DOHH2 (cell line): ENCODE measurements around the gene KLHL6.

Experiments used
- H3F3A ChIP-seq: fragments of 200-600 bp; sonication (generic), shearing (Covaris generic); 2 replicates; pipeline ENCODE4 v1.6.0; 2016; ENCODE audit warnings: antibody characterized with exemption, mild to moderate bottlenecking; ENCODE audit not compliant: control insufficient read depth, insufficient read depth
- H3K27ac ChIP-seq: fragments of 200-600 bp; sonication (generic); 2 replicates; pipeline ENCODE4 v1.5.1; 2014; ENCODE audit warnings: low read depth, mild to moderate bottlenecking, low read length, moderate library complexity
- H3K27me3 ChIP-seq: fragments of 200-600 bp; sonication (generic); 2 replicates; pipeline ENCODE4 v1.6.1; 2014; ENCODE audit warnings: mild to moderate bottlenecking, low read length, mixed read lengths; ENCODE audit not compliant: control insufficient read depth
- H3K36me3 ChIP-seq: fragments of 200-600 bp; sonication (generic); 2 replicates; pipeline ENCODE4 v1.6.1; 2014; ENCODE audit warnings: mild to moderate bottlenecking, low read length, moderate library complexity, mixed read lengths; ENCODE audit not compliant: control insufficient read depth
- H3K4me1 ChIP-seq: fragments of 200-600 bp; sonication (generic); 2 replicates; pipeline ENCODE4 v1.6.1; 2014; ENCODE audit warnings: mild to moderate bottlenecking, low read length, mixed read lengths; ENCODE audit not compliant: control insufficient read depth
- H3K4me2 ChIP-seq: fragments of 200-600 bp; sonication (generic); 2 replicates; pipeline ENCODE4 v1.6.0; 2014; ENCODE audit warnings: mild to moderate bottlenecking, low read length, moderate library complexity
- H3K4me3 ChIP-seq: fragments of 200-600 bp; sonication (generic); 2 replicates; pipeline ENCODE4 v1.5.1; 2014; ENCODE audit warnings: mild to moderate bottlenecking, low read length, mixed read lengths
- H3K79me2 ChIP-seq: fragments of 200-600 bp; sonication (generic); 2 replicates; pipeline ENCODE4 v1.6.1; 2014; ENCODE audit warnings: mild to moderate bottlenecking, low read length, mixed read lengths; ENCODE audit not compliant: control insufficient read depth
- H3K9me2 ChIP-seq: fragments of 200-600 bp; sonication (generic); replicated peaks from 2 replicates; pipeline ENCODE4 v1.6.1; 2014; ENCODE audit warnings: mild to moderate bottlenecking, low read length, mixed read lengths; ENCODE audit not compliant: control insufficient read depth
- H3K9me3 ChIP-seq: fragments of 200-600 bp; sonication (generic); 2 replicates; pipeline ENCODE4 v1.6.1; 2014; ENCODE audit warnings: antibody characterized with exemption, low read length, mixed read lengths; ENCODE audit not compliant: control insufficient read depth, insufficient read depth
- H4K20me1 ChIP-seq: fragments of 200-600 bp; sonication (generic); 2 replicates; pipeline ENCODE4 v1.6.0; 2014; ENCODE audit warnings: low read depth, mild to moderate bottlenecking, antibody characterized with exemption, low read length, moderate library complexity; ENCODE audit not compliant: control insufficient read depth, insufficient read depth
- EZH2phosphoT487 ChIP-seq: fragments of 200-600 bp; sonication (generic); IDR thresholded peaks from 2 replicates; pipeline ENCODE4 v1.6.1; 2017; ENCODE audit warnings: borderline replicate concordance, mild to moderate bottlenecking, antibody characterized with exemption, low read length, moderate library complexity, mixed read lengths
- TF ChIP-seq, protein P1 (sequence below): fragments of 200-600 bp; sonication (generic); IDR thresholded peaks from one replicate; pipeline ENCODE4 v1.5.1; 2014; ENCODE audit warnings: antibody characterized with exemption, mild to moderate bottlenecking, low read depth, low read length; ENCODE audit not compliant: poor library complexity, severe bottlenecking

The KLHL6 gene

DNA sequence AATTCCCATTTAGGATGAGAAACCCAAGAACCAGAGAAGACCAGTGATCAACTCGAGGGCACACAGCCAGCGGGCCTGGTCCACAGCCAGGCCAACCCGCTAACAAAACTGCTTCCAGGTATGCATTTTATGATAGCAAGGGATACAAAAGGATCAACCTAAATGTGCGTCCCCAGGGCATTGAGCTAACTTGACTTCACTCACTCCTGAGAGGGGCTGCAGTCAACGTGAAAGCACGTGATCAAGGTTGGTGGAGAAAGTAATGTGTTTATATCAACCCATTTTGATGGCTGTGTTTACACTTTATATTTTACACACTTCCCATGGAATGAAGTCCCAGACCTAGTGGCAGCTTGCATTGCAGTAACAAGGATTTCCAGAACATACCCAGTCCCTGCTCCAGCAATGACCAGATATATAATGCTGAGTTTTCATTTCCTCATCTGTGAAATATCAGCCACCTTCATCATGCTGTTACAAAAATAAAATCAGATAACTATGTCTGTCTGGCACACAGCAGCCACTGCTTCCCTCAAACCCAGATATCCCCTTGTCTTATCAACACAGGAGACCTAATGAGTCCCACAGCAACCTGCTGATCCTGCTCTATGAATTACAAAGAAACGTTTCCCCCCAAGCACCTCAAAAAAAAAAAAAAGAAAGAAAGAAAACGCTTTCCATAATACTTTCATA, 2.0 kb downstream of the KLHL6 start:
- Histone ChIP-seq H3K27me3 (no peaks in the 10 kb centered on the region), H3K9me3 (no peaks in the 10 kb centered on the region), H3K36me3 (peaks cover 56% of the 10 kb centered on the region), H3F3A (peaks cover 24% of the 10 kb centered on the region), H3K4me1 (peaks cover 65% of the 10 kb centered on the region), H3K9me2 (no peaks in the 10 kb centered on the region), H4K20me1 (no peaks in the 10 kb centered on the region), H3K27ac (peak overlapping the region; percentile 88), H3K4me2 (peak overlapping the region; percentile 84), H3K79me2 (peaks cover 80% of the 10 kb centered on the region), H3K4me3 (peak overlapping the region; percentile 82)
- TF ChIP-seq, protein P1, sequence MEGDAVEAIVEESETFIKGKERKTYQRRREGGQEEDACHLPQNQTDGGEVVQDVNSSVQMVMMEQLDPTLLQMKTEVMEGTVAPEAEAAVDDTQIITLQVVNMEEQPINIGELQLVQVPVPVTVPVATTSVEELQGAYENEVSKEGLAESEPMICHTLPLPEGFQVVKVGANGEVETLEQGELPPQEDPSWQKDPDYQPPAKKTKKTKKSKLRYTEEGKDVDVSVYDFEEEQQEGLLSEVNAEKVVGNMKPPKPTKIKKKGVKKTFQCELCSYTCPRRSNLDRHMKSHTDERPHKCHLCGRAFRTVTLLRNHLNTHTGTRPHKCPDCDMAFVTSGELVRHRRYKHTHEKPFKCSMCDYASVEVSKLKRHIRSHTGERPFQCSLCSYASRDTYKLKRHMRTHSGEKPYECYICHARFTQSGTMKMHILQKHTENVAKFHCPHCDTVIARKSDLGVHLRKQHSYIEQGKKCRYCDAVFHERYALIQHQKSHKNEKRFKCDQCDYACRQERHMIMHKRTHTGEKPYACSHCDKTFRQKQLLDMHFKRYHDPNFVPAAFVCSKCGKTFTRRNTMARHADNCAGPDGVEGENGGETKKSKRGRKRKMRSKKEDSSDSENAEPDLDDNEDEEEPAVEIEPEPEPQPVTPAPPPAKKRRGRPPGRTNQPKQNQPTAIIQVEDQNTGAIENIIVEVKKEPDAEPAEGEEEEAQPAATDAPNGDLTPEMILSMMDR: no peak
- TF ChIP-seq EZH2phosphoT487: no peak

DNA sequence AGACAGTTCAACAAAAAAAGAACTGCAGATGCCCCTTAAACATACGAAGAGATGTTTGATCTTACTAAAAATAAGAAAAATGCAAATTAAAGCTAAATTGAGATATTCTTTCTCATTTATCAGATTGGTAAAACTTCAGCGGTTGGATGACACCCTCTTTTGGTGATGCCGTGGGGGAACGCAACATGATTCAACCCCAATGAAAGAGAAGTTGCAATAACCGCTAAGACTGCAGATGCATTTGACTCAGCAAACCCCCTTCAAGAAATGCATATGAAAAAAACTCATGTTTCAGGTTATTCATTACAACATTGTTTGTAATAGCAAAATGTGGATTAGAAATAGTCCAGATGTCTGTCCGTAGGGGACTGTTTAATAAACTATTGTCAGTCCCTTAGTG, 3.6 kb downstream of the KLHL6 start:
- Histone ChIP-seq H3K27me3 (no peaks in the 10 kb centered on the region), H3K4me3 (peak overlapping the region; percentile 82), H4K20me1 (no peaks in the 10 kb centered on the region), H3K9me2 (no peaks in the 10 kb centered on the region), H3K36me3 (peaks cover 72% of the 10 kb centered on the region), H3K27ac (peak overlapping the region; percentile 88), H3K9me3 (no peaks in the 10 kb centered on the region), H3K4me1 (peaks cover 66% of the 10 kb centered on the region), H3K79me2 (peaks cover 96% of the 10 kb centered on the region), H3F3A (peaks cover 29% of the 10 kb centered on the region), H3K4me2 (peak overlapping the region; percentile 84)
- no peak for TF ChIP-seq EZH2phosphoT487
- TF ChIP-seq, protein P1: peak; percentile 23

DNA sequence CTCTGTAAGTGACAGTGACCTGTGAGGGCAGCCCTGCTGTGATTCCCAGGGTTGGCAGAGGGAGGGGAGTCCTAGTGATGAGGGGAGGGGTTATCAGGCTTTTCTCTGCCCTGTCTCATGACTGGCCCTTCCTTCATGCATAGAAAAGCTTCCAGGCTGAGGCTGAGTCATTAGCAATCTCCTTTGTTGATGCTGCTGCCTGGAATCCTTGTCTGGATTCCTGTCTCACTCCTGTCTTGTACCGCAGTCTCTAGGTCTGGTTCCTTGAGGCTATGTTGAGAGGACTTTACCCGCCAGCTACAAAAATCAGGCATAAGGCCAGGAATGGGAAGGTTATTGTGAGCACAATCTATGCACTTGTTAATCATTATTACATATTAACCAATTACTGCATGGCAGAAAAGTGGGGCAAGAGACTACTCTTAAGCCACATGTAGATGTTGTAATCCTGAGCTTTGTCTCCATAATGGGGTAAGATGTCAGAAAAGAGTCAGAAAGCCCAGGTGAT, 7.2 kb downstream of the KLHL6 start:
- Histone ChIP-seq H4K20me1 (peaks cover 15% of the 10 kb centered on the region), H3K27me3 (no peaks in the 10 kb centered on the region), H3K4me1 (peaks cover 89% of the 10 kb centered on the region), H3K9me2 (no peaks in the 10 kb centered on the region), H3K27ac (0 out of 2 replicates have a peak overlapping the region, but pooled peaks have one; percentile 1), H3K4me2 (peak overlapping the region; percentile 84), H3K36me3 (peaks cover 88% of the 10 kb centered on the region), H3K4me3 (peak overlapping the region; percentile 20; the same call in 1 of the 2 replicates), H3K79me2 (peaks cover 98% of the 10 kb centered on the region), H3F3A (peaks cover 31% of the 10 kb centered on the region), H3K9me3 (no peaks in the 10 kb centered on the region)
- no peak for TF ChIP-seq EZH2phosphoT487
- TF ChIP-seq, protein P1: no peak
